ENCODE measurements around the gene CNPPD1. TPM values are rescaled to one million over a fixed set of nuclear protein-coding genes. Genes with fewer than 3 reads are reported as not detected.

Gene CNPPD1
- polyA plus RNA-seq, 1 experiment = 66.9 TPM

- Histone ChIP-seq H3K4me3 (ENCODE audit: low read depth, low read length) (no peak within 1 kb of the TSS), H3K27me3 (ENCODE audit: control insufficient read depth, insufficient read depth, low read length) (no peaks in the 10 kb centered on the region), H3K36me3 (ENCODE audit: control insufficient read depth, insufficient read depth, low read length) (peaks cover 21% of the 10 kb centered on the region)
- DNase-seq (ENCODE audit: low read depth) = no peak
- CTCF ChIA-PET = interaction anchor here (0.9 to 8.5 kb wide), 16 partner anchors 11 to 174 kb away, joined by 3 to 90 read pairs (median 6); partner anchors contain the start of genes DNAJB2, GLB1L, NHEJ1 and STK16
- TF ChIP-seq, protein P1, sequence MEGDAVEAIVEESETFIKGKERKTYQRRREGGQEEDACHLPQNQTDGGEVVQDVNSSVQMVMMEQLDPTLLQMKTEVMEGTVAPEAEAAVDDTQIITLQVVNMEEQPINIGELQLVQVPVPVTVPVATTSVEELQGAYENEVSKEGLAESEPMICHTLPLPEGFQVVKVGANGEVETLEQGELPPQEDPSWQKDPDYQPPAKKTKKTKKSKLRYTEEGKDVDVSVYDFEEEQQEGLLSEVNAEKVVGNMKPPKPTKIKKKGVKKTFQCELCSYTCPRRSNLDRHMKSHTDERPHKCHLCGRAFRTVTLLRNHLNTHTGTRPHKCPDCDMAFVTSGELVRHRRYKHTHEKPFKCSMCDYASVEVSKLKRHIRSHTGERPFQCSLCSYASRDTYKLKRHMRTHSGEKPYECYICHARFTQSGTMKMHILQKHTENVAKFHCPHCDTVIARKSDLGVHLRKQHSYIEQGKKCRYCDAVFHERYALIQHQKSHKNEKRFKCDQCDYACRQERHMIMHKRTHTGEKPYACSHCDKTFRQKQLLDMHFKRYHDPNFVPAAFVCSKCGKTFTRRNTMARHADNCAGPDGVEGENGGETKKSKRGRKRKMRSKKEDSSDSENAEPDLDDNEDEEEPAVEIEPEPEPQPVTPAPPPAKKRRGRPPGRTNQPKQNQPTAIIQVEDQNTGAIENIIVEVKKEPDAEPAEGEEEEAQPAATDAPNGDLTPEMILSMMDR (IDR thresholded peaks at IDR 0.05; ENCODE audit: insufficient read depth, low read depth, low read length) = no peak
- POLR2A ChIA-PET = no interaction called here
Observed at GRCh38 chr2:219169930-219170654, 6.6 kb downstream of the CNPPD1 start, which contains the start of gene SLC23A3. Gene SLC23A3 (minus strand): TSS chr2:219170029. CDS start chr2:219169984, 45 bp downstream.

GRCh38 chr2:219168932-219169331, 7.8 kb downstream of the CNPPD1 start:
- DNase-seq (ENCODE audit: low read depth) = no peak
- ChIA-PET CTCF (interaction anchor here (1.0 to 5.4 kb wide), 2 partner anchors 9 to 130 kb away, joined by 3 to 45 read pairs; no protein-coding TSS in a partner anchor), POLR2A (no interaction called here)

DNA sequence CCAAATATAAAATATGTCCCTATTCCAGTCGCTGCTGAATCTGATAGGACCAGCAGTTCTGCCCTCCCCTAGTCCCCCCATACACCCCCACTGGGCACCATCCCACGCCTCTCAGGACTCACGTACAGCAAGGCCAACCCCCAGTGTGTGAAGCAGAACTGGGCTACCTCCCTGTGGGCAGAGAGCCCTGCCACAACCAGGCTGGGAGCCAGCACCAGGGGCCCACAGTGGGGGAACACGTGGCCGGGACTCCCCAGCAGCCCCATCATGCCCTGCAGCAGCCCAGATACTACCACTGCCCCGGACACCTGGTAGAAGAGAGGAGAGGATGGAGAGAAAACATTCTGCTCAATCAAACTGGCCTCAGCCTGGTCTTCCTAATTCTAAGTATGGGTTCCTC, 8.2 kb downstream of the CNPPD1 start:
- TF ChIP-seq, protein P1 (IDR thresholded peaks at IDR 0.05; ENCODE audit: insufficient read depth, low read depth, low read length) = no peak
- CTCF ChIA-PET = interaction anchor here (1.0 to 5.4 kb wide), 2 partner anchors 9 to 130 kb away, joined by 3 to 45 read pairs; no protein-coding TSS in a partner anchor
- no peak for DNase-seq (ENCODE audit: low read depth)
- H3K4me3 ChIP-seq (ENCODE audit: low read depth, low read length) = no peak overlapping the region
- no peaks in the 10 kb centered on the region for H3K27me3 ChIP-seq (ENCODE audit: control insufficient read depth, insufficient read depth, low read length)
- POLR2A ChIA-PET = no interaction called here
- peaks cover 11% of the 10 kb centered on the region for H3K36me3 ChIP-seq (ENCODE audit: control insufficient read depth, insufficient read depth, low read length)

More at GRCh38 chr2:219168932-219169331, 7.8 kb downstream of the CNPPD1 start:
- Histone ChIP-seq H3K27me3 (ENCODE audit: control insufficient read depth, insufficient read depth, low read length) (no peaks in the 10 kb centered on the region), H3K36me3 (ENCODE audit: control insufficient read depth, insufficient read depth, low read length) (peaks cover 12% of the 10 kb centered on the region), H3K4me3 (ENCODE audit: low read depth, low read length) (no peak overlapping the region)
- TF ChIP-seq, protein P1 (IDR thresholded peaks at IDR 0.05; ENCODE audit: insufficient read depth, low read depth, low read length) = no peak

DNA sequence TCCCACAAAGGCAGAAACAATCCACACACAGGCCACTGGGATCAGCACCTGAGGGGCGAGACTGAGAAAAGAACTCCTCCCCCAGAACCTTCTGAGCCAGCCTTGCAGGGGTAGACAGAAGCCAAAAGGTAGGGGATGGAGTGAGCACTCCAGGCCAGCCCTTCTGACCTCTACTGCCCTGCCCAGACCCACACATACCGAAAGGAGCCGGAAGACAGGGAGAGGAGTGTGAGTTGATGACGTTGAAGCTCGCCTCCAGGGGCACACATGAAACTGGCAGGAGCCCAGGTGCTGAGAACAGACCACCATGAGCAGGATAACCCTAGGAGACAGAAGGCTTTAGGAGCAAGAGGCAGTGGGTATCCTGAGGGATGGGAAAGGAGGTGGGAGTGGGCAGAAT, 8.7 kb downstream of the CNPPD1 start:
- POLR2A ChIA-PET = no interaction called here
- no peak for DNase-seq (ENCODE audit: low read depth)
- TF ChIP-seq, protein P1 (IDR thresholded peaks at IDR 0.05; ENCODE audit: insufficient read depth, low read depth, low read length) = no peak
- CTCF ChIA-PET = interaction anchor here (1.0 kb wide), 1 partner anchor 8 kb away, joined by 3 read pairs; no protein-coding TSS in a partner anchor
- H3K36me3 ChIP-seq (ENCODE audit: control insufficient read depth, insufficient read depth, low read length) = peaks cover 8% of the 10 kb centered on the region
- H3K27me3 ChIP-seq (ENCODE audit: control insufficient read depth, insufficient read depth, low read length) = no peaks in the 10 kb centered on the region
- no peak overlapping the region for H3K4me3 ChIP-seq (ENCODE audit: low read depth, low read length)

DNA sequence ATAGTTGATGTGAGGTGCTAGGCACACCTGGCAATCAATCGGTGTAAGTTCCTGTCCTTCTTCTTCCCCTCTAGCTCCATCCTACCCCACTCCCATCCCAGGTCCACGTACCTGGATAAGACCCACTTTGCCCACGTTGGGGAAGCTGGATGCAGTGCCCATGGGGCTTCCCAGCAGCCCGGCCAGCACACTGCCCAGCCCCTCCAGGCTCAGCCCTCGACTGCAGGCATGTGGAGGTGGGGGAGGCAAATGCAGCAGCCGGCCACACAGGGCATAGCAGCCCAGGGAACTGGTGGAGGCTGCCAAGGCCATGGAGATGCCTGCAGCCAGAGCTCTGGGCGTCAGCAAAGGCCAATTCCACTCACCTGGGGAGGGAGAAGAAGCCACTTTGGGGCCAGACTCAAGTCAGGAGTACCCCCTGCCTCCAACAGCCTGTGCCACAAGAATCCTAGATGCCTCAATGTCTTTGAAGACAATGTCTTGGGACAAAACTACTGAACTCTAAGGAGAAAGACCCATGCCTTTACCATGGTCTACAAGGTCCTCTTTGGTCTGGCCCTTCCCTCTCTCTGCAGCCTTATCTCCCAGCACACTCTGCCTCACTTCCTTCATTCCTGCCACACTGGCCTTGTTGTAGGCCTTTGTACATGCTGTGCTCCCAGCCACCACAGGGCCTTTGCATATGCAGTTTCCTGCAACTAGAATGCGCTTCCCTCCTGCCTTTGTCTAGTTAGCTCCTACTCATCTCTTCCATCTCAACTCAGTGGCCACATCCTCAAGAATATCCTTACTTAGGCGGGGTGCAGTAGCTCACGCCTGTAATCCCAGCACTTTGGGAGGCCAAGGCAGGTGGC, 11.4 kb downstream of the CNPPD1 start:
- TF ChIP-seq, protein P1 (IDR thresholded peaks at IDR 0.05; ENCODE audit: insufficient read depth, low read depth, low read length) = no peak
- POLR2A ChIA-PET = no interaction called here
- CTCF ChIA-PET = interaction anchor here (1.2 to 1.5 kb wide), 3 partner anchors 12 to 130 kb away, joined by 3 to 8 read pairs (median 5); partner anchors contain the start of gene ZFAND2B
- Histone ChIP-seq H3K36me3 (ENCODE audit: control insufficient read depth, insufficient read depth, low read length) (no peaks in the 10 kb centered on the region; the same call in 1 of the 2 replicates), H3K4me3 (ENCODE audit: low read depth, low read length) (no peak overlapping the region), H3K27me3 (ENCODE audit: control insufficient read depth, insufficient read depth, low read length) (no peaks in the 10 kb centered on the region)
- no peak for DNase-seq (ENCODE audit: low read depth)

Data from BJ (cell line).